Measurements from ENCODE around the gene MAP3K15. TPM values are rescaled to one million over a fixed set of nuclear protein-coding genes. Genes with fewer than 3 reads are reported as not detected.

Gene MAP3K15
- total RNA-seq, 1 experiment from 2014 or later, result 1.3 TPM

- TF ChIP-seq ZBTB33 (IDR thresholded peaks at IDR 0.05; ENCODE audit: extremely low read depth, insufficient replicate concordance, low read length) (no peak), ATF3 (IDR thresholded peaks at IDR 0.05) (no peak), CBX3 (IDR thresholded peaks at IDR 0.05; ENCODE audit: low read depth) (no peak), ELF1 (IDR thresholded peaks at IDR 0.05; ENCODE audit: borderline replicate concordance, low read depth) (no peak), SIN3A (IDR thresholded peaks at IDR 0.05; ENCODE audit: low read depth) (no peak), ZFX (IDR thresholded peaks at IDR 0.05) (no peak)
Measured at GRCh38 chrX:19360903-19361302, 154.4 kb downstream of the MAP3K15 start (continued).

GRCh38 chrX:19358521-19358920, 156.8 kb downstream of the MAP3K15 start:
- Histone ChIP-seq H3K27ac (ENCODE audit: low read depth, low read length) (no peak overlapping the region), H3K27me3 (ENCODE audit: insufficient read depth, low read length) (no peaks in the 10 kb centered on the region), H3K9me2 (ENCODE audit: insufficient read depth) (no peaks in the 10 kb centered on the region), H3K4me2 (ENCODE audit: low read length) (no peak overlapping the region), H2AFZ (ENCODE audit: low read depth, low read length, poor library complexity, severe bottlenecking) (no peak overlapping the region), H3K9ac (ENCODE audit: low read length) (no peak overlapping the region), H3K4me1 (ENCODE audit: control insufficient read depth in 1 of 2, insufficient read depth in 2 of 2, low read length in 2 of 2) (no peaks in the 10 kb centered on the region), H3K36me3 (ENCODE audit: control insufficient read depth in 1 of 2, insufficient read depth in 2 of 2, low read length in 2 of 2) (peaks cover 11 to 23% of the 10 kb centered on the region in 2 experiments; a peak in 3 of 4 replicates), H4K20me1 (ENCODE audit: insufficient read depth) (no peaks in the 10 kb centered on the region), H3K4me3 (replicated peaks in 1 of 2; ENCODE audit: low read depth in 1 of 2, low read length in 2 of 2) (no peak overlapping the region), H3K79me2 (ENCODE audit: insufficient read depth, low read length) (no peaks in the 10 kb centered on the region), H3K9me3 (ENCODE audit: control insufficient read depth in 1 of 2, insufficient read depth in 1 of 2, low read depth in 1 of 2, low read length in 2 of 2) (no peaks in the 10 kb centered on the region)
- TF ChIP-seq POLR2AphosphoS5 (IDR thresholded peaks at IDR 0.05; ENCODE audit: low read depth, low read length) (no peak), ZFX (IDR thresholded peaks at IDR 0.05) (no peak), SP1 (IDR thresholded peaks at IDR 0.05; ENCODE audit: low read depth) (no peak), POLR2A (IDR thresholded peaks at IDR 0.05; ENCODE audit: borderline replicate concordance, extremely low read depth, insufficient read depth, insufficient read length) (no peak), EZH2phosphoT487 (IDR thresholded peaks at IDR 0.05; ENCODE audit: borderline replicate concordance) (no peak), CEBPB (IDR thresholded peaks at IDR 0.05; ENCODE audit: low read depth) (no peak), FOSL1 (IDR thresholded peaks at IDR 0.05; ENCODE audit: low read depth) (no peak), ZNF274 (IDR thresholded peaks at IDR 0.05; ENCODE audit: low read depth, low read length) (no peak), YY1 (IDR thresholded peaks at IDR 0.05; ENCODE audit: extremely low read depth, insufficient replicate concordance, low read depth, low read length) (no peak)
- intact Hi-C loops (cut with micrococcal nuclease), result no loop called here
- CTCF ChIA-PET, result no interaction called here
- POLR2A ChIA-PET, result no interaction called here
- RAD21 ChIA-PET (ENCODE audit: low non-redundant PET in 1 of 2, low total read pairs in 2 of 2, uncharacterized antibody in 2 of 2, unreplicated experiment in 2 of 2), result no interaction called here
- BruUV-seq (replicated peaks), result no TSS peak
- no peak for DNase-seq (ENCODE audit: low read depth, low spot score)
- no peak for ATAC-seq

Measured in HCT116 (cell line).